Stimulated activated CD8-positive, alpha-beta memory T cell treated with anti-CD3 and anti-CD28 coated beads, Interleukin-12 subunit alpha, Interleukin-12 subunit beta, amount 100 ng/mL, for 1 hour (primary cell): ENCODE results near the gene RBM20.

Source experiments
- DNase-seq: peaks from one replicate; pipeline ENCODE4 v3.0.0-alpha.2; 2020; ENCODE audit warnings: low read depth

The RBM20 gene

DNA sequence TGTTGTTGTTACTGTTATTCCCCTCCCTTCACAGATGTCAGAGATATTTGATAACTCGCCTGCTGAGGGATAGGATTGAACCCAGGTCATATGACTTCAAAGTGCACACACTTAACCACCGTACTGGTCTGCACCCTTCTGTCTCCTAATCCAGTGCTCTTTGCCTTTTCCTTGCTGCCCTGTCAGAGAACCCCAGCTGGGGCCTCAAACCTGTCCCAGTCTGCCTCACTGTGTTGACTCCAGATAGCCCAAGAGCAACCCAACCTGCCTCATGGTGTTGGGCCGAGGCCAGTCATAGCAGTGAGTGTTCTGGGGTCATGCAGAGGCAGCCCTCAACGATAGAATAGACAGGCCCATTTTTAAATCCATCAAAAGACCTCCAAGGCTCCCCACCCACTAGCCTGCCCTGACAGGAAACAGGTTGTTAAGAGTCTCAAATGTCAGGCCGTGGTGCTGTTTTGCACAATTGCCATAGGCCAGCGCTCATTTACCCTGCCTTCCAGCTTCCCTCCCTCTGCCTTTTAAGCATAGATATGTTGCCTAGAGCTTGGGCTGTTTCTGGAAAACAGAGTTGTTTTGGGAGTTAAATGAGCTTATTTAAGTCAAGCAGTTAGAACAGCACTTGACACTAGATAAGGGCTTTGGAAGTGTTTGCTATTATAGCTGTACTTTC, 190.6 kb downstream of the RBM20 start:
- no peak for DNase-seq

GRCh38 chr10:110835841-110836240, 191.7 kb downstream of the RBM20 start:
- DNase-seq, result no peak

GRCh38 chr10:110836706-110837105, 192.6 kb downstream of the RBM20 start:
- DNase-seq, result no peak

- DNase-seq, result no peak
Measured at GRCh38 chr10:110837418-110838171, 193.5 kb downstream of the RBM20 start.

DNA sequence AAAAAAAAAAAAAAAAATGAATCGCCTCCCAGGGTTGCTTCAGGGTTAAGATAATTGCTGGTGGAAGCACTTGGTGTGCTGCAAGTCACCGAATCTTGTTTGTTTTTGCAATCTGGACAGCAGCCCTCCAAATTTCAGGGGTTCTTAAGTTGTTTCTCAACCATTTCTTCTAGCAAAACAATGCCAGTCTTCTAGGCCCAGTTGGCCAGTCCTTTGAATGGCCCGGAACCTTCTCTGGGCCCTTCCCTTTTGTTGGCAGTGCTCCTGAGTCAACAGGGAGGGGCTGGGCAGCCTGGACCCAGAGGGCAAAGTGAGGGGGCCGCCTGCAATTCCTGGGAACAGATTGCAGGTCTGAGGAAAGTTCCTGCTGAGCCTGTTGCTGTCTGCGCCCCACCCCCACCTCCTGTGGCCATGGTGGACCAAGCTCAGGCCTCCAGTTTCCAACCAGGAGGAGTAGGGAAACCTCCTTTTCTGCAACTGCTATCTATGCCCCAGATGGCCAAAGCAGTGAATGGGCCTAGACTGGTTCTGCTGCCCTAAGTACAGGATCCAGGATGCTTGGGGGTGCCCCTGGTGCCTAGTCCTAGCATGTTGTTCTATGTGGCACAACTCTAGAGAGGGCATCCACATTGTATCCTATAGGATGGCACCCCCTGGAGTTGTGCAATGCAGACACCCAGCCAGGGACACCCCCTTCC, 196.2 kb downstream of the RBM20 start:
- DNase-seq, result no peak

DNA sequence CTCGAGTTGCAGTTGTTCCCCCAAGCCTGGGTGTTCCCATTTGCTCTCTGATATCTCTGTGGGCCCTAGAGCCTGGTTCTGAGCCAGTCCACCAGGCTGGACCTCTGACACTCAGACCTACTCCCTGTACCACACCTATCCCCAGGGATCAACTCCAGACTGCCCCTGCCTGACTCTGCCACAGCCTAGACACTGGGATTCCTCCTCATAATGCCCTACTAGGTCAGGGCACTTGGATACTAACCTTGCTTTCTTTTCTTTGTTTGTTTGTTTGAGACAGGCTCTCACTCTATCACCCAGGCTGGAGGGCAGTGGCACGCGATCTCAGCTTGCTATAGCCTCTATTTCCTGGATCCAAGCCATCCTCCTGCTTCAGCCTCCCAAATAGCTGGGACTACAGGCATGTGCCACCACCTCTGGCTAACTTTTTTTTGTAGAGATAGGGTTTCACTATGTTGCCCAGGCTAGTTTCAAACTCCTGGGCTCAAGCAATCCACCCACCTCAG, 196.8 kb downstream of the RBM20 start:
- DNase-seq, result no peak

DNA sequence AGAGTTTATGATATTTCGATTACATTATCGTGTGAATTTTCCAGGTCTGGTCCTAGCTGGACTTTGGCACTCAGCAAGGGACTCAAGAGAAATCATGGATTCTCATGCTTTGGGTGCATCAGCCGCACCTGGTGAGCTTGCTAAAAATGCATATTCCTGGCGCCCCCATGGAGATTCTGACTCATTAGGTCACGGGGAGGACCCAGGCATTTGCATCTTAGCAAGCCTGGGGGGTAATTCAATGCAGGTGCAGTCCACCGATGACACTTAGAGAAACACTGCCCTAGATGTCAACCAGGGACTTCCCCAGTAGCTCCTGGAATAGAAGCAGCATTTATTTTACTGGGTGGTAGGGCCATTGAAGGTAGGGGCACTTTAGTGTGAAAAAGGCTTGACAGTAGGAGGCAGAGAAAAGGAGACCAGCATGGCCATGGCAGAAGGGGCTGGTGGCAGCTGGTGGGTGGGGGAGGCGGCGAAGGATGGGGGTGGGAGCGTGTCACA, 197.7 kb downstream of the RBM20 start:
- no peak for DNase-seq

- no peak for DNase-seq
Measured at GRCh38 chr10:110842326-110842904, 198.3 kb downstream of the RBM20 start.

- DNase-seq, result no peak
Measured at GRCh38 chr10:110843031-110843430, 198.9 kb downstream of the RBM20 start.

- DNase-seq, result no peak
Measured at GRCh38 chr10:110843796-110844616, 199.9 kb downstream of the RBM20 start.

DNA sequence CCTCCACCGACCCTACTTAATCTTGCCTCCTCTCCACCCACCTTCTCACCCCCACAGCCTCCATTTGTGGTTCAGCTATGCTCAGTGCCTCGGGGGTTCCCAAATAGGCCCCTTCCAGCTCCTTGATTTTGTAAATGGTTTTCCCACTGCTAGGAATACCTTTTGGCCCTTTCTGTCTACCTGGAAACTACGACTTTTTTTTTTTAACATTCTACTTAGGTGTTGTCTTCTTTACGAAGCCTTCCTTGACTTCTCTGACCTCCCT, 200.4 kb downstream of the RBM20 start:
- DNase-seq, result no peak

- DNase-seq, result no peak
Measured at GRCh38 chr10:110845192-110845755, 201.1 kb downstream of the RBM20 start.

GRCh38 chr10:110845756-110846620, 201.9 kb downstream of the RBM20 start:
- no peak for DNase-seq

GRCh38 chr10:110847374-110847773, 203.2 kb downstream of the RBM20 start:
- DNase-seq, result no peak

- DNase-seq, result no peak
Measured at GRCh38 chr10:110848106-110848505, 204.0 kb downstream of the RBM20 start.

GRCh38 chr10:110850099-110850498, 206.0 kb downstream of the RBM20 start:
- DNase-seq, result no peak

GRCh38 chr10:110851020-110851612, 207.0 kb downstream of the RBM20 start:
- no peak for DNase-seq

GRCh38 chr10:110852255-110852896, 208.2 kb downstream of the RBM20 start:
- DNase-seq, result no peak

- DNase-seq, result no peak
Measured at GRCh38 chr10:110852947-110853346, 208.8 kb downstream of the RBM20 start.
